SK-N-SH treated with all-trans-retinoic acid at 6 μM for 48 hours (cell line): Measurements from ENCODE around the gene LRCOL1.
A peak's percentile ranks its signal among the peaks of the same experiment; 100 is the strongest.

Experiments used
- ATAC-seq: fragments of 200-7000 bp; cut with Tn5 transposase; 3 replicates; pipeline ENCODE4 v1.9.1; 2020; ENCODE audit warnings: mild to moderate bottlenecking, moderate library complexity
- ARNTL ChIP-seq: fragments of 450-650 bp; formaldehyde crosslinking; IDR thresholded peaks from 2 replicates; pipeline ENCODE4 v1.5.0; 2020; ENCODE audit warnings: low read depth, mild to moderate bottlenecking, moderate library complexity, borderline replicate concordance
- BACH2 ChIP-seq: fragments of 250-450 bp; sonication (Bioruptor Pico); IDR thresholded peaks from 2 replicates; pipeline ENCODE4 v1.9.0; 2021; ENCODE audit warnings: mild to moderate bottlenecking, borderline replicate concordance
- CREB5 ChIP-seq: fragments of 250-450 bp; sonication (Bioruptor Pico); IDR thresholded peaks from 2 replicates; pipeline ENCODE4 v1.5.1; 2020; ENCODE audit warnings: low read depth, mild to moderate bottlenecking, moderate library complexity
- CSDC2 ChIP-seq: fragments of 250-450 bp; sonication (Bioruptor Pico); IDR thresholded peaks from 2 replicates; pipeline ENCODE4 v1.5.0; 2020; ENCODE audit warnings: mild to moderate bottlenecking, moderate library complexity
- CSRNP3 ChIP-seq: fragments of 250-450 bp; sonication (Bioruptor Pico); IDR thresholded peaks from 2 replicates; pipeline ENCODE4 v1.5.1; 2021; ENCODE audit warnings: mild to moderate bottlenecking, moderate library complexity
- ESRRG ChIP-seq: fragments of 250-450 bp; sonication (Bioruptor Pico); IDR thresholded peaks from 2 replicates; pipeline ENCODE4 v1.6.1; 2021; ENCODE audit warnings: mild to moderate bottlenecking
- GLIS3 ChIP-seq: fragments of 250-450 bp; sonication (Bioruptor Pico); IDR thresholded peaks from 2 replicates; pipeline ENCODE4 v1.5.0; 2020; ENCODE audit warnings: mild to moderate bottlenecking, moderate library complexity
- ISL1 ChIP-seq: fragments of 250-450 bp; sonication (Bioruptor Pico); IDR thresholded peaks from 2 replicates; pipeline ENCODE4 v2.1.2; 2022; ENCODE audit warnings: mild to moderate bottlenecking, moderate library complexity
- OSR1 ChIP-seq: fragments of 250-450 bp; sonication (Bioruptor Pico); IDR thresholded peaks from 2 replicates; pipeline ENCODE4 v1.8.0; 2022; ENCODE audit warnings: moderate library complexity, mild to moderate bottlenecking, inconsistent platforms
- PATZ1 ChIP-seq: fragments of 250-450 bp; sonication (Bioruptor Pico); IDR thresholded peaks from 2 replicates; pipeline ENCODE4 v1.8.0; 2020; ENCODE audit warnings: mild to moderate bottlenecking, moderate library complexity, borderline replicate concordance
- POU6F1 ChIP-seq: fragments of 250-450 bp; sonication (Bioruptor Pico); IDR thresholded peaks from 2 replicates; pipeline ENCODE4 v1.8.0; 2021; ENCODE audit warnings: low read depth, mild to moderate bottlenecking, moderate library complexity, borderline replicate concordance
- PPARA ChIP-seq: fragments of 250-450 bp; sonication (Bioruptor Pico); IDR thresholded peaks from 2 replicates; pipeline ENCODE4 v1.5.0; 2020; ENCODE audit warnings: mild to moderate bottlenecking, borderline replicate concordance
- RARB ChIP-seq: fragments of 250-450 bp; sonication (Bioruptor Pico); IDR thresholded peaks from 2 replicates; pipeline ENCODE4 v1.8.0; 2021; ENCODE audit warnings: mild to moderate bottlenecking, moderate library complexity
- SNAI2 ChIP-seq: fragments of 250-450 bp; sonication (Bioruptor Pico); IDR thresholded peaks from 2 replicates; pipeline ENCODE4 v1.5.0; 2020; ENCODE audit warnings: mild to moderate bottlenecking, moderate library complexity
- TCF4 ChIP-seq: fragments of 250-450 bp; sonication (Bioruptor Pico); IDR thresholded peaks from 2 replicates; pipeline ENCODE4 v1.8.0; 2021; ENCODE audit warnings: mild to moderate bottlenecking, moderate library complexity, borderline replicate concordance
- ZC3H10 ChIP-seq: fragments of 250-450 bp; sonication (Bioruptor Pico); IDR thresholded peaks from 2 replicates; pipeline ENCODE4 v1.5.1; 2021; ENCODE audit warnings: mild to moderate bottlenecking, moderate library complexity
- ZFP3 ChIP-seq: fragments of 250-450 bp; sonication (Bioruptor Pico); IDR thresholded peaks from 2 replicates; pipeline ENCODE4 v1.5.0; 2020; ENCODE audit warnings: mild to moderate bottlenecking, moderate library complexity
- ZNF565 ChIP-seq: fragments of 450-650 bp; formaldehyde crosslinking; conservative IDR thresholded peaks from 2 replicates; pipeline ENCODE4 v1.5.0; 2020; ENCODE audit warnings: low read depth, mild to moderate bottlenecking, moderate library complexity
- ZNF70 ChIP-seq: fragments of 450-650 bp; formaldehyde crosslinking; IDR thresholded peaks from 2 replicates; pipeline ENCODE4 v1.5.0; 2020; ENCODE audit warnings: mild to moderate bottlenecking, moderate library complexity

LRCOL1 gene

GRCh38 chr12:132565365-132565764, 45.0 kb downstream of the LRCOL1 start:
- no peak for TF ChIP-seq OSR1 (CRISPR knock-in tag)
- TF ChIP-seq ZNF70 (CRISPR knock-in tag) = no peak
- TF ChIP-seq ISL1 (CRISPR knock-in tag) = no peak
- no peak for TF ChIP-seq CREB5 (CRISPR knock-in tag)
- no peak for TF ChIP-seq GLIS3 (CRISPR knock-in tag)
- TF ChIP-seq SNAI2 (CRISPR knock-in tag) = no peak
- TF ChIP-seq BACH2 (CRISPR knock-in tag) = no peak
- no peak for TF ChIP-seq ZNF565 (CRISPR knock-in tag)
- no peak for TF ChIP-seq PATZ1 (CRISPR knock-in tag)
- ATAC-seq = no peak

GRCh38 chr12:132563911-132564310, 46.5 kb downstream of the LRCOL1 start:
- ATAC-seq = no peak
- TF ChIP-seq OSR1 (CRISPR knock-in tag) = no peak
- no peak for TF ChIP-seq CSDC2 (CRISPR knock-in tag)
- no peak for TF ChIP-seq ISL1 (CRISPR knock-in tag)
- TF ChIP-seq ESRRG (CRISPR knock-in tag) = no peak
- TF ChIP-seq PATZ1 (CRISPR knock-in tag) = no peak
- no peak for TF ChIP-seq SNAI2 (CRISPR knock-in tag)
- no peak for TF ChIP-seq ZFP3 (CRISPR knock-in tag)

GRCh38 chr12:132562489-132563021, 47.8 kb downstream of the LRCOL1 start:
- no peak for ATAC-seq
- TF ChIP-seq OSR1 (CRISPR knock-in tag) = no peak
- TF ChIP-seq POU6F1 (CRISPR knock-in tag) = no peak
- TF ChIP-seq RARB = no peak

GRCh38 chr12:132561427-132562156, 48.8 kb downstream of the LRCOL1 start:
- ATAC-seq = peak; percentile 47
- TF ChIP-seq ZC3H10 (CRISPR knock-in tag) (no peak), CREB5 (CRISPR knock-in tag) (no peak), ZNF565 (CRISPR knock-in tag) (no peak), ZNF70 (CRISPR knock-in tag) (no peak), CSDC2 (CRISPR knock-in tag) (no peak), OSR1 (CRISPR knock-in tag) (no peak), ISL1 (CRISPR knock-in tag) (no peak), BACH2 (CRISPR knock-in tag) (no peak), RARB (no peak), SNAI2 (CRISPR knock-in tag) (no peak), ARNTL (CRISPR knock-in tag) (no peak), TCF4 (CRISPR knock-in tag) (no peak), PPARA (CRISPR knock-in tag) (no peak), CSRNP3 (CRISPR knock-in tag) (no peak), ESRRG (CRISPR knock-in tag) (no peak), POU6F1 (CRISPR knock-in tag) (no peak), GLIS3 (CRISPR knock-in tag) (no peak)
